OCI-LY1 (cell line): ENCODE data around the gene SPATA2L.

ENCODE experiments used
- EZH2 ChIP-seq: fragments of 200-600 bp; sonication (generic), shearing (Covaris generic); IDR thresholded peaks from 2 replicates; pipeline ENCODE4 v1.8.0; 2017; ENCODE audit warnings: borderline replicate concordance, mixed run types, mild to moderate bottlenecking, antibody characterized with exemption, low read length, moderate library complexity, mixed read lengths
- TF ChIP-seq, protein P1 (sequence below): fragments of 200-600 bp; sonication (generic), shearing (Covaris generic); IDR thresholded peaks from 2 replicates; pipeline ENCODE4 v1.5.1; 2017; ENCODE audit warnings: mild to moderate bottlenecking, antibody characterized with exemption, low read length, moderate library complexity, mixed read lengths

DNA sequence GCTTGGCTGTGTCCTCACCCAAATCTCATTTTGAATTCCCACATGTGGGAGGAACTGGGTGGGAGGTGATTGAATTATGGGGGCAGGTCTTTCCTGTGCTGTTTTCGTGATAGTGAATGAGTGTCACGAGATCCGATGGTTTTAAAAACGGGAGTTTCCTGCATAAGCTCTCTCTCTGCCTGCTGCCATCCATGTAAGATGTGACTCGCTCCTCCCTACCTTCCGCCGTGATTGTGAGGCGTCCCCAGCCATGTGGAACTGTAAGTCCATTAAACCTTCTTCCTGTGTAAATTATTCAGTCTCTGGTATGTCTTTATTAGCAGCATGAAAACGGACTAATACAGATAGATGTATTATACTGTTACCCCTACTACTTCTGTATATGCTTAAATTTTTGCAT, 40.3 kb downstream of the SPATA2L start:
- TF ChIP-seq, protein P1, sequence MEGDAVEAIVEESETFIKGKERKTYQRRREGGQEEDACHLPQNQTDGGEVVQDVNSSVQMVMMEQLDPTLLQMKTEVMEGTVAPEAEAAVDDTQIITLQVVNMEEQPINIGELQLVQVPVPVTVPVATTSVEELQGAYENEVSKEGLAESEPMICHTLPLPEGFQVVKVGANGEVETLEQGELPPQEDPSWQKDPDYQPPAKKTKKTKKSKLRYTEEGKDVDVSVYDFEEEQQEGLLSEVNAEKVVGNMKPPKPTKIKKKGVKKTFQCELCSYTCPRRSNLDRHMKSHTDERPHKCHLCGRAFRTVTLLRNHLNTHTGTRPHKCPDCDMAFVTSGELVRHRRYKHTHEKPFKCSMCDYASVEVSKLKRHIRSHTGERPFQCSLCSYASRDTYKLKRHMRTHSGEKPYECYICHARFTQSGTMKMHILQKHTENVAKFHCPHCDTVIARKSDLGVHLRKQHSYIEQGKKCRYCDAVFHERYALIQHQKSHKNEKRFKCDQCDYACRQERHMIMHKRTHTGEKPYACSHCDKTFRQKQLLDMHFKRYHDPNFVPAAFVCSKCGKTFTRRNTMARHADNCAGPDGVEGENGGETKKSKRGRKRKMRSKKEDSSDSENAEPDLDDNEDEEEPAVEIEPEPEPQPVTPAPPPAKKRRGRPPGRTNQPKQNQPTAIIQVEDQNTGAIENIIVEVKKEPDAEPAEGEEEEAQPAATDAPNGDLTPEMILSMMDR: no peak
- TF ChIP-seq EZH2: no peak
